GM13976 (cell line): ENCODE measurements around the gene EMB.
"Not testable (repeated sequence)": the region's sequence is repeated elsewhere in the genome, so short reads cannot be mapped to it uniquely, and the experiment has no call there.

Experiments used
- DNase-seq: peaks from one replicate; pipeline ENCODE4 v3.0.0; 2012; ENCODE audit warnings: low spot score
- in situ Hi-C: fragments of 300-500 bp; cut with MboI; formaldehyde crosslinking; loops from one replicate; pipeline ENCODE4 v1.12.0; 2022; ENCODE audit warnings: low sequenced_read_pairs, mixed read lengths, inconsistent platforms; ENCODE audit not compliant: unreplicated experiment
- TF ChIP-seq, protein P1 (sequence below): IDR thresholded peaks from 2 replicates; pipeline ENCODE4 v1.5.1; 2012; ENCODE audit warnings: borderline replicate concordance, mild to moderate bottlenecking; ENCODE audit not compliant: insufficient read depth; ENCODE audit errors: extremely low read depth, missing control alignments, control extremely low read depth

EMB gene

DNA sequence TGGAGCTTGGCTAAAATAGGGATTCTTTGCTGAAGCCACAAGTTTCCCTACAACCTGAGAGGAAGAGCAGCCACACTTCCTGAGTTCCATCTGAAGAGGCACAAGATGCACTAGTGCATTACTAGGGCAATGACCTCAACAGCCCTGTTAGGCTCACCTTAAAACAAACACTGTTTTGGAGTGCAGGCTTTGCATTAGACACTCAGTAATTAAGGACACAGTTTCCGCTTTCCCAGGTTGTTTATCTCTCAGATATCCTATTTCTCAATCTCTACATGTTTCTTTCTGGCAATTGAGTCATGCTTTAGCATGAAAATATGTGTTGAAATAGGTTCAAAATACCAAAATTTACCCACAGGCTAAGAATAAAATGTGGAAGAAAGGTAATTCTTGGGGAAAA is 34.2 kb downstream of the EMB start:
- TF ChIP-seq, protein P1, sequence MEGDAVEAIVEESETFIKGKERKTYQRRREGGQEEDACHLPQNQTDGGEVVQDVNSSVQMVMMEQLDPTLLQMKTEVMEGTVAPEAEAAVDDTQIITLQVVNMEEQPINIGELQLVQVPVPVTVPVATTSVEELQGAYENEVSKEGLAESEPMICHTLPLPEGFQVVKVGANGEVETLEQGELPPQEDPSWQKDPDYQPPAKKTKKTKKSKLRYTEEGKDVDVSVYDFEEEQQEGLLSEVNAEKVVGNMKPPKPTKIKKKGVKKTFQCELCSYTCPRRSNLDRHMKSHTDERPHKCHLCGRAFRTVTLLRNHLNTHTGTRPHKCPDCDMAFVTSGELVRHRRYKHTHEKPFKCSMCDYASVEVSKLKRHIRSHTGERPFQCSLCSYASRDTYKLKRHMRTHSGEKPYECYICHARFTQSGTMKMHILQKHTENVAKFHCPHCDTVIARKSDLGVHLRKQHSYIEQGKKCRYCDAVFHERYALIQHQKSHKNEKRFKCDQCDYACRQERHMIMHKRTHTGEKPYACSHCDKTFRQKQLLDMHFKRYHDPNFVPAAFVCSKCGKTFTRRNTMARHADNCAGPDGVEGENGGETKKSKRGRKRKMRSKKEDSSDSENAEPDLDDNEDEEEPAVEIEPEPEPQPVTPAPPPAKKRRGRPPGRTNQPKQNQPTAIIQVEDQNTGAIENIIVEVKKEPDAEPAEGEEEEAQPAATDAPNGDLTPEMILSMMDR, result no peak
- no peak for DNase-seq
- in situ Hi-C loops, result no loop called here

DNA sequence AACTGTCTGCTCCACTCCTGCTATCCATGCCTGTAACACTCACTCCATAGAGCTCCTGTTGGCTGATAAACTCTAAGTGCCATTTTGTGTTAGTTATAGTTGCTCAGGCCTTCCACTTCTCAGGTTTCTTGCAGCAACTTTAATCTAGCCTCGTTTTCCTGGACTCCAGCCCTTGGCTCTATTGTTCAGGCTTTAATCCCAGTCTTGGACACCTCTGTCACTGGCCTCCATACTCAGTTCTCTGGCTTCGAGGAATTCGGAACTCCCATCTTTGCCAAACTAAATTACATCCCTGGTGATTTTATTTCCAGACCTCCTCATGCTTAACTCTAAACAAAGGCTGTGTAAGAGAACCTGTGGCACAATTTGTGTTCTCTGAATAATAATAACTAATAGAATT is 39.8 kb downstream of the EMB start:
- in situ Hi-C loops, result no loop called here
- TF ChIP-seq, protein P1, result no peak
- no peak for DNase-seq

DNA sequence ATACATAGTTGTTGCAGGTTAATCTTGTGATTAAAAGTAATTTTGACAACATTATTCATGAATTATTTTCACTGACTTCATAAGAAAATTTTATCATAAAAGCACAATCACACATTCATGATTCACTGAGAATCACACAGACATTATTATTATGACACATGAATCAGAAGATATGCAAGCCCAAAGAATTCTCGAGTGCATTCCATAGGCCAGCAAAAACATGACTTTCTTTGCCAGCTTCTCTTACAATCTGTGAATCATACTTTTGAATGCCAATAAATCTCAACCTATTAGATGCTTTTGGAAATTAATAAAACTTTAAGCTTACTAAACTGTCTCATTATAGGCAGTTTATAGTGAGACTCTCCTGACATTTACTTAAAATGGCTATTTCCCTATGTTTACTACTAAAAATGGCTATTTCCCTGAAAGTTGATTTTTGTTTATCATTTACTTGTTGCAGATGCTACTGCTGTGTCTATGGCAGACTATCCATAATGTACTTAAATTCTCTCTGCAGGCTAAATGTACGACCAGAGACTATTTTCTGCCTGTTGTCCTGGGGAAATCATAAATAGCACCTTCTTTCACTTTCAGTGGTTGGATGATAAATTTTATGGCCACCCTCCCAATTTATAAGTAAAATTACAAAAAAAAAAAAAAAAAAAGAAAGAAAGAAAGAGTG is 47.0 kb downstream of the EMB start:
- DNase-seq, in situ Hi-C loops: not testable (repeated sequence)

DNA sequence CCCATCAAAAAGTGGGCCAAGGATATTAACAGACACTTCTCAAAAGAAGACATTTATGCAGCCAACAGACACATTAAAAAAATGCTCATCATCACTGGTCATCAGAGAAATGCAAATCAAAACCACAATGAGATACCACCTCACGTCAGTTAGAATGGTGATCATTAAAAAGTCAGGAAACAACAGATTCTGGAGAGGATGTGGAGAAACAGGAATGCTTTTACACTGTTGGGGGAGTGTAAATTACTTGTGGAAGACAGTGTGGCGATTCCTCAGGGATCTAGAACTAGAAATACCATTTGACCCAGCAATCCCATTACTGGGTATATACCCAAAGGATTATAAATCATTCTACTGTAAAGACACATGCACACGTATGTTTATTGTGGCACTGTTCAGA is 48.8 kb downstream of the EMB start:
- in situ Hi-C loops, DNase-seq: not testable (repeated sequence)

DNA sequence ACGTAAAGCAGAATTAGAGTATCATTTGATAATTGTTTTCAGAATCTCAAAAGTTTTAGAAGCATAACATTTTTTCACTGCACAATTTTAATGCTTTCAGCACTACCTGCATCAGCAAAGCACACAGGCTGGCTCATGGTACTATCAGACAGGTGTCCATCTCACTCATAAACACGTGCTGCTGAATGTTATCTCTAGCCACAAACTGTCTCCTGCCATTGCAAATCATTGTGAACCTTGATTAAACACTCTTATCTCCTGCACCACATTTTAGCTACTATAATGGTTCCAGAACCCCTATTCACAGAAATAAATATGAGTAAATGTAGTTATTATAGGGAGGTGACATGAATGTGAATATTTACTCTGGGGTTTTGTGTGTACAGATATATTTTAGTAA is 56.7 kb downstream of the EMB start:
- in situ Hi-C loops, DNase-seq: not testable (repeated sequence)

DNA sequence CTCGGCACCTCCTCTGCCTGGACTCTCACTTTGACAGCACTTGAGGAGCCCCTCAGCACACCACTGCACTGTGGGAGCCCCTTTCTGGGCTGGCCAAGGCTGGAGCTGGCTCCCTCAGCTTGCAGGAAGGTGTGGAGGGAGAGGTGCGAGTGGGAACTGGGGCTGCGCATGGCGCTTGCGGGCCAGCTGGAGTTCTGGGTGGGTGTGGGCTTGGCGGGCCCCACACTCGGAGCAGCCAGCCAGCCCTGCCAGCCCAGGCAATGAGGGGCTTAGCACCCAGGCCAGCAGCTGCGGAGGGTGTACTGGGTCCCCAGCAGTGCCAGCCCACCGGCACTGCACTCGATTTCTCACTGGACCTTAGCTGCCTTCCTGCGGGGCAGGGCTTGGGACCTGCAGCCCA is 64.4 kb downstream of the EMB start:
- in situ Hi-C loops, DNase-seq: not testable (repeated sequence)

DNA sequence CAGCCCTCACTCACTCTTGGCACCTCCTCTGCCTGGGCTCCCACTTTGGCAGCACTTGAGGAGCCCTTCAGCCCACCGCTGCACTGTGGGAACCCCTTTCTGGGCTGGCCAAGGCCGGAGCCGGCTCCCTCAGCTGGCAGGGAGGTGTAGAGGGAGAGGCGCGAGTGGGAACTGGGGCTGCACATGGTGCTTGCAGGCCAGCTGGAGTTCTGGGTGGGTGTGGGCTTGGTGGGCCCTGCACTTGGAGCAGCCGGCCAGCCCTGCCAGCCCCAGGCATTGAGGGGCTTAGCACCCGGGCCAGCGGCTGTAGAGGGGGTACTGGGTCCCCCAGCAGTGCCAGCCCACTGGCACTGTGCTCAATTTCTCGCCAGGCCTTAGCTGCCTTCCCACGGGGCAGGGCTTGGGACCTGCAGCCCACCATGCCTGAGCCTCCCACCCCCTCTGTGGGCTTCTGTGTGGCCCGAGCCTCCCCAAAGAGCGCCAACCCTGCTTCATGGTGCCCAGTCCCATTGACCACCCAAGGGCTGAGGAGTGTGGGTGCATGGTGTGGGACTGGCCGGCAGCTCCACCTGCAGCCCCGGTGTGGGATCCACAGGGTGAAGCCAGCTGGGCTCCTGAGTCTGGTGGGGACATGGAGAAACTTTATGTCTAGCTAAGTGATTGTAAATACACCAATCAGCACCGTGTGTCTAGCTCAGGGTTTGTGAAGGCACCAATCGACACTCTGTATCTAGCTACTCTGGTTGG is 71.6 kb downstream of the EMB start:
- in situ Hi-C loops, DNase-seq: not testable (repeated sequence)

DNA sequence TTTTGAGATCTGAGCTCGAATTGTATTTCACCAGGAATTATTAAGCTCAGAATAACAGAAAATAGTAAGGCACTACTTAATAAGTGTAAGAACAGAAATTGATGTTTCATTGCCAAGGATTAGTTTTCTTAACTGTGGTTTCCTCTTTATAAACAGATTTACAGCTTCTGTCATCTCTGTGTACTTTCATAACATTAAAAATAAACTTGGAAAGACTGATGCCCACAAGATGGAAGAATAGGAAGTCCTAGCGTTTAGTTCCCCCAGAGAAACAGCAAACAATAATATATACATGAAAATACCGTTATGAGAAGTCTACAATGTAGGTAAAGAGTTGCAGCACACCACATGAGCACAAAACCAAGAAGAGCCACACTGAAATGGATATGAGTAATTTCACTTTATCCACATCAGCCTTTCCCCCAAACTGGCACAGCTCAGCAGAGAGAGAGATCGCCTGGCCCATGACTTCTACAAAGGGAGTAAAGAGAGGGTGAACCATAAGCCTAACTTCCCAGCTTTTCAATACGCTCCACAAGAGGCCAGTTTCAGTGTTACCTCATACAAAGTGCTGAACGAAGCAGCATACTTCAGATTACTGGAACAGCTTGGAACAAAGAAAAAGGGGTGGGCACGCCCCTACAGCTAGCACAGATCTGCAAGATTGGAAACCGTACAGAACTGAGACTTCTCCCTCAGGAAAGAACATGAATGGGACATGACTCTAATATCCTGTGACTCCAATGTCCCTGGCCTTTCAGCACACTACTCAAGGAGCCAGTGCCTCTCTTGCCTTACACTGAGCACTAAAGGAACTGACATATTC is 75.4 kb downstream of the EMB start:
- no peak for DNase-seq
- TF ChIP-seq, protein P1, result no peak
- in situ Hi-C loops, result no loop called here

DNA sequence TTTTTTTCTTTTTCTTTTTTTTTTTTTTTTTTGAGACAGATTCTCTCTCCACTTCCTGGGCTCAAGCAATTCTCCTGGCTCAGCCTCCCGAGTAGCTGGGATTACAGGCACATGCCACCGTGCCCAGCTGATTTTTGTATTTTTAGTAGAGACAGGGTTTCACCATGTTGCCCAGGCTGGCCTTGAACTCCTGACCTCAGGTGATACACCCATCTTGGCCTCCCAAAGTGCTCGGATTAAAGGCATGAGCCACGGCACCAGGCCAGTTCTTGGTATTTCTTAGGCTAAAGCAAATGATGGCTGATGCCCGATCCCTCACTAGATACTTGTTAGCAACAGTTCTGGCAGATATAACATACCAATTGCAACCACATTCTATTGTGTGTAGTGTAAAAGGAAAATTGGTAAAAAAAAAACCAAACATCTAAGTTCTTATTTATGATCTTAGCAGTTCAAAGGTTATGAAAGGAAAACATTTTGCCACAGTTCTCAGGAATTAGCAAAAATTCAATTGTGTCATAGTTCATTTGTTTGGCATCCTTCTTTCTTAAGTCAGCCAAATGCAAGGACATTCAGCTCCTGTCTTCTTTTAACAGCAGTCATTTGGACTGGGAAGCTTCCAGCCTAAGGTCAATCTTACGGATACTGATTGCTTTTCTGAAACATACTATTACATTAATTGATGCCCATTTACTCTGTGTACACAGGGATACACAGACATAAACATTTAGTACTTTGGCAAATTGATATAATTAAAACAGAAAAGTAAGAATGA is 76.4 kb downstream of the EMB start:
- DNase-seq, in situ Hi-C loops: not testable (repeated sequence)
